HG03432 (cell line): ENCODE data around the gene FA2H.
A peak's percentile ranks its signal among the peaks of the same experiment; 100 is the strongest.
"Not testable (repeated sequence)": the region's sequence is repeated elsewhere in the genome, so short reads cannot be mapped to it uniquely, and the experiment has no call there.

Source experiments
- ATAC-seq: cut with Tn5 transposase; IDR thresholded peaks from one replicate; pipeline ENCODE4 v1.9.1; 2021; ENCODE audit warnings: mild to moderate bottlenecking, moderate library complexity; ENCODE audit not compliant: unreplicated experiment

Gene FA2H

GRCh38 chr16:74695450-74696422 is 78.9 kb downstream of the FA2H start:
- ATAC-seq = peak; percentile 77

- no peak for ATAC-seq
Observed at GRCh38 chr16:74691093-74691855, 83.3 kb downstream of the FA2H start.

- ATAC-seq = no peak
Observed at GRCh38 chr16:74682556-74682955, 92.1 kb downstream of the FA2H start.

- no peak for ATAC-seq
Observed at GRCh38 chr16:74680681-74681080, 93.9 kb downstream of the FA2H start.

- no peak for ATAC-seq
Observed at GRCh38 chr16:74679983-74680382, 94.6 kb downstream of the FA2H start.

- ATAC-seq = no peak
Observed at GRCh38 chr16:74677868-74678267, 96.8 kb downstream of the FA2H start.

- no peak for ATAC-seq
Observed at GRCh38 chr16:74673876-74674275, 100.7 kb downstream of the FA2H start.

- not testable (repeated sequence) for ATAC-seq
Observed at GRCh38 chr16:74668877-74669276, 105.7 kb downstream of the FA2H start.

GRCh38 chr16:74667255-74667700 is 107.3 kb downstream of the FA2H start:
- ATAC-seq = no peak

GRCh38 chr16:74666425-74667254 is 108.0 kb downstream of the FA2H start, which contains the start of gene RFWD3:
TSS of gene RFWD3 (minus strand) at chr16:74666877. CDS start at chr16:74661449, 5,428 bp downstream.
- peak; percentile 100 for ATAC-seq

GRCh38 chr16:74666010-74666421 is 108.6 kb downstream of the FA2H start:
- ATAC-seq = no peak
